Muscle layer of colon (tissue), 2 donors: ENCODE data around the gene GABRR2.
A peak's percentile ranks its signal among the peaks of the same experiment; 100 is the strongest.

Experiments
- H3K27ac ChIP-seq: one replicate; pipeline ENCODE4 v1.7.0; 2013; ENCODE audit warnings: low read depth, mild to moderate bottlenecking, low read length, moderate library complexity
- H3K27me3 ChIP-seq, 2 donors: one replicate each; pipeline ENCODE4 v1.7.0; 2013; ENCODE audit warnings: low read length in 2 of 2, mild to moderate bottlenecking in 2 of 2; ENCODE audit not compliant: insufficient read depth in 2 of 2, control insufficient read depth in 1 of 2
- H3K36me3 ChIP-seq: one replicate; pipeline ENCODE4 v1.7.0; 2013; ENCODE audit warnings: mild to moderate bottlenecking, low read length; ENCODE audit not compliant: insufficient read depth
- H3K4me1 ChIP-seq: one replicate; pipeline ENCODE4 v1.7.0; 2013; ENCODE audit warnings: mild to moderate bottlenecking, low read length; ENCODE audit not compliant: insufficient read depth
- H3K4me3 ChIP-seq, 2 donors: one replicate each; pipeline ENCODE4 v1.7.0; 2013; ENCODE audit warnings: low read length in 2 of 2, low read depth in 1 of 2, mild to moderate bottlenecking in 1 of 2, moderate library complexity in 1 of 2
- H3K9ac ChIP-seq: one replicate; pipeline ENCODE4 v1.7.0; 2013; ENCODE audit warnings: low read length
- H3K9me3 ChIP-seq: one replicate; pipeline ENCODE4 v1.7.0; 2013; ENCODE audit warnings: mild to moderate bottlenecking, low read length
- donor health status: abdominal sarcoma.
- donor health status: Adenocarcinoma of cecum.

The GABRR2 gene

GRCh38 chr6:89315249-89315885 lies at the start of gene GABRR2:
Gene GABRR2 (minus strand): TSS chr6:89315299. CDS start chr6:89315165, 134 bp downstream.
- Histone ChIP-seq H3K36me3 (no peaks in the 10 kb centered on the region), H3K4me3 (no peak within 1 kb of the TSS), H3K27ac (no peak within 1 kb of the TSS), H3K9me3 (no peaks in the 10 kb centered on the region), H3K27me3 (no peaks in the 10 kb centered on the region), H3K9ac (no peak within 1 kb of the TSS), H3K4me1 (peaks cover 15% of the 10 kb centered on the region)

- Histone ChIP-seq H3K27me3 (no peaks in the 10 kb centered on the region), H3K27ac (no peak overlapping the region), H3K4me1 (peaks cover 9% of the 10 kb centered on the region)
Observed at GRCh38 chr6:89364586-89364985, 49.5 kb upstream of the GABRR2 start.

GRCh38 chr6:89361171-89361570 lies 46.1 kb upstream of the GABRR2 start:
- Histone ChIP-seq H3K4me3 (no peak overlapping the region), H3K9me3 (no peaks in the 10 kb centered on the region), H3K4me1 (no peaks in the 10 kb centered on the region), H3K27me3 (no peaks in the 10 kb centered on the region), H3K27ac (no peak overlapping the region), H3K9ac (no peak overlapping the region), H3K36me3 (no peaks in the 10 kb centered on the region)

More at GRCh38 chr6:89364586-89364985, 49.5 kb upstream of the GABRR2 start:
- no peak overlapping the region for H3K4me3 ChIP-seq
- H3K9ac ChIP-seq: no peak overlapping the region
- H3K36me3 ChIP-seq: no peaks in the 10 kb centered on the region
- H3K9me3 ChIP-seq: no peaks in the 10 kb centered on the region

- Histone ChIP-seq H3K4me1 (no peaks in the 10 kb centered on the region), H3K9ac (no peak overlapping the region), H3K27ac (no peak overlapping the region), H3K9me3 (no peaks in the 10 kb centered on the region), H3K36me3 (no peaks in the 10 kb centered on the region), H3K27me3 (no peaks in the 10 kb centered on the region), H3K4me3 (no peak overlapping the region)
Observed at GRCh38 chr6:89360415-89360999, 45.4 kb upstream of the GABRR2 start.

GRCh38 chr6:89359561-89359960 lies 44.5 kb upstream of the GABRR2 start:
- no peaks in the 10 kb centered on the region for H3K4me1 ChIP-seq
- H3K27ac ChIP-seq: no peak overlapping the region
- no peaks in the 10 kb centered on the region for H3K9me3 ChIP-seq
- H3K36me3 ChIP-seq: no peaks in the 10 kb centered on the region
- H3K9ac ChIP-seq: no peak overlapping the region
- no peak overlapping the region for H3K4me3 ChIP-seq
- H3K27me3 ChIP-seq: no peaks in the 10 kb centered on the region

GRCh38 chr6:89357390-89357789 lies 42.3 kb upstream of the GABRR2 start:
- no peak overlapping the region for H3K9ac ChIP-seq
- no peaks in the 10 kb centered on the region for H3K36me3 ChIP-seq
- no peak overlapping the region for H3K4me3 ChIP-seq
- H3K4me1 ChIP-seq: no peaks in the 10 kb centered on the region
- no peaks in the 10 kb centered on the region for H3K27me3 ChIP-seq
- H3K9me3 ChIP-seq: no peaks in the 10 kb centered on the region
- H3K27ac ChIP-seq: no peak overlapping the region

- no peak overlapping the region for H3K4me3 ChIP-seq
- H3K27ac ChIP-seq: no peak overlapping the region
- H3K36me3 ChIP-seq: no peaks in the 10 kb centered on the region
- H3K9me3 ChIP-seq: no peaks in the 10 kb centered on the region
- no peak overlapping the region for H3K9ac ChIP-seq
- no peaks in the 10 kb centered on the region for H3K4me1 ChIP-seq
- no peaks in the 10 kb centered on the region for H3K27me3 ChIP-seq
Observed at GRCh38 chr6:89356642-89357170, 41.6 kb upstream of the GABRR2 start.

- no peak overlapping the region for H3K4me3 ChIP-seq
Observed at GRCh38 chr6:89355511-89356194, 40.6 kb upstream of the GABRR2 start.

GRCh38 chr6:89353702-89354392 lies 38.7 kb upstream of the GABRR2 start:
- H3K4me1 ChIP-seq: peaks cover 25% of the 10 kb centered on the region
- no peak overlapping the region for H3K9ac ChIP-seq
- H3K36me3 ChIP-seq: no peaks in the 10 kb centered on the region
- H3K4me3 ChIP-seq: peak overlapping the region in 1 of 2 donors; percentile 78
- no peaks in the 10 kb centered on the region for H3K9me3 ChIP-seq
- H3K27me3 ChIP-seq: no peaks in the 10 kb centered on the region
- H3K27ac ChIP-seq: no peak overlapping the region

More at GRCh38 chr6:89355511-89356194, 40.6 kb upstream of the GABRR2 start:
- Histone ChIP-seq H3K27me3 (no peaks in the 10 kb centered on the region), H3K27ac (no peak overlapping the region), H3K9ac (no peak overlapping the region), H3K36me3 (no peaks in the 10 kb centered on the region), H3K4me1 (peaks cover 9% of the 10 kb centered on the region), H3K9me3 (no peaks in the 10 kb centered on the region)

- Histone ChIP-seq H3K9me3 (no peaks in the 10 kb centered on the region), H3K36me3 (no peaks in the 10 kb centered on the region), H3K27ac (peak overlapping the region; percentile 97), H3K4me3 (peak overlapping the region; percentile 78), H3K27me3 (no peaks in the 10 kb centered on the region), H3K9ac (peak overlapping the region; percentile 74), H3K4me1 (peaks cover 33% of the 10 kb centered on the region)
Observed at GRCh38 chr6:89353118-89353556, 38.0 kb upstream of the GABRR2 start.
